Measurements from ENCODE around the gene TNS1. TPM values are rescaled to one million over a fixed set of nuclear protein-coding genes. Genes with fewer than 3 reads are reported as not detected.

Gene TNS1
- total and polyA plus RNA-seq, 2 experiments from 2014 or later = 81.6 to 99.3 TPM

- Histone ChIP-seq H3K27ac (peak overlapping the region; percentile 91), H3K9me3 (ENCODE audit: low read depth) (no peaks in the 10 kb centered on the region), H3K4me2 (ENCODE audit: unreplicated experiment) (peak overlapping the region; percentile 53), H3K9me2 (ENCODE audit: insufficient read depth) (no peaks in the 10 kb centered on the region), H3F3A (ENCODE audit: insufficient read depth) (peaks cover 46% of the 10 kb centered on the region), H3K36me3 (ENCODE audit: low read depth) (no peaks in the 10 kb centered on the region), H3K4me1 (ENCODE audit: insufficient read depth) (peaks cover 71% of the 10 kb centered on the region), H3K9ac (peak overlapping the region; percentile 51), H4K20me1 (ENCODE audit: insufficient read depth) (no peaks in the 10 kb centered on the region), H3K4me3 (no peak overlapping the region), H2AFZ (no peak overlapping the region), H3K27me3 (replicated peaks; ENCODE audit: insufficient read depth) (no peaks in the 10 kb centered on the region), H3K79me2 (ENCODE audit: insufficient read depth) (peaks cover 64% of the 10 kb centered on the region)
- peak; percentile 56 for DNase-seq
- WGBS, 2 experiments (ENCODE audit: low coverage in 1 of 2, low lambda C conversion rate in 2 of 2, missing lambda C conversion rate in 2 of 2) = 54 to 65% methylated on average over 4 of the region's 4 CpGs
- in situ Hi-C loops (cut with MboI) = no loop called here
- no peak for TF ChIP-seq EZH2 (IDR thresholded peaks at IDR 0.05; ENCODE audit: insufficient read depth, poor library complexity, severe bottlenecking)
- TF ChIP-seq EZH2phosphoT487 (IDR thresholded peaks at IDR 0.05; ENCODE audit: insufficient read depth, low read depth) = no peak
These were observed 2.2 kb upstream of the TNS1 start for GRCh38 chr2:218005028-218005427.

GRCh38 chr2:218003981-218004419, 1.2 kb upstream of the TNS1 start:
- H2AFZ ChIP-seq = no peak overlapping the region
- H3K79me2 ChIP-seq (ENCODE audit: insufficient read depth) = peaks cover 66% of the 10 kb centered on the region
- H3K9ac ChIP-seq = peak overlapping the region; percentile 94
- H4K20me1 ChIP-seq (ENCODE audit: insufficient read depth) = 0 out of 2 replicates have a peak, but pooled peaks cover 3% of the 10 kb centered on the region
- peaks cover 52% of the 10 kb centered on the region for H3F3A ChIP-seq (ENCODE audit: insufficient read depth)
- no peaks in the 10 kb centered on the region for H3K9me2 ChIP-seq (ENCODE audit: insufficient read depth)
- H3K4me1 ChIP-seq (ENCODE audit: insufficient read depth) = peaks cover 75% of the 10 kb centered on the region
- in situ Hi-C loops (cut with MboI) = no loop called here
- H3K36me3 ChIP-seq (ENCODE audit: low read depth) = no peaks in the 10 kb centered on the region
- no peak for TF ChIP-seq EZH2phosphoT487 (IDR thresholded peaks at IDR 0.05; ENCODE audit: insufficient read depth, low read depth)
- TF ChIP-seq EZH2 (IDR thresholded peaks at IDR 0.05; ENCODE audit: insufficient read depth, poor library complexity, severe bottlenecking) = no peak
- H3K4me3 ChIP-seq = peak overlapping the region; percentile 96
- no peaks in the 10 kb centered on the region for H3K9me3 ChIP-seq (ENCODE audit: low read depth)
- peak overlapping the region; percentile 91 for H3K27ac ChIP-seq
- peak; percentile 96 for DNase-seq
- H3K27me3 ChIP-seq (replicated peaks; ENCODE audit: insufficient read depth) = no peaks in the 10 kb centered on the region
- H3K4me2 ChIP-seq (ENCODE audit: unreplicated experiment) = peak overlapping the region; percentile 88
- 0 to 3% methylated on average over 5 to 6 of the region's 6 CpGs for WGBS, 2 experiments (ENCODE audit: low coverage in 1 of 2, low lambda C conversion rate in 2 of 2, missing lambda C conversion rate in 2 of 2)

- Histone ChIP-seq H2AFZ (peak overlapping the region; percentile 35), H3F3A (ENCODE audit: insufficient read depth) (peaks cover 48% of the 10 kb centered on the region), H4K20me1 (ENCODE audit: insufficient read depth) (0 out of 2 replicates have a peak, but pooled peaks cover 3% of the 10 kb centered on the region), H3K27ac (peak overlapping the region; percentile 91), H3K9me2 (ENCODE audit: insufficient read depth) (no peaks in the 10 kb centered on the region), H3K9ac (peak overlapping the region; percentile 94), H3K4me1 (ENCODE audit: insufficient read depth) (peaks cover 73% of the 10 kb centered on the region), H3K27me3 (replicated peaks; ENCODE audit: insufficient read depth) (no peaks in the 10 kb centered on the region), H3K4me3 (peak overlapping the region; percentile 96), H3K36me3 (ENCODE audit: low read depth) (no peaks in the 10 kb centered on the region), H3K9me3 (ENCODE audit: low read depth) (no peaks in the 10 kb centered on the region), H3K79me2 (ENCODE audit: insufficient read depth) (peaks cover 66% of the 10 kb centered on the region), H3K4me2 (ENCODE audit: unreplicated experiment) (peak overlapping the region; percentile 88)
- peak; percentile 81 for DNase-seq
- WGBS, 2 experiments (ENCODE audit: low coverage in 1 of 2, low lambda C conversion rate in 2 of 2, missing lambda C conversion rate in 2 of 2) = 2% methylated on average over 7 to 11 of the region's 11 CpGs
- in situ Hi-C loops (cut with MboI) = no loop called here
- TF ChIP-seq EZH2phosphoT487 (IDR thresholded peaks at IDR 0.05; ENCODE audit: insufficient read depth, low read depth) (no peak), EZH2 (IDR thresholded peaks at IDR 0.05; ENCODE audit: insufficient read depth, poor library complexity, severe bottlenecking) (no peak)
These were observed 618 bp upstream of the TNS1 start for GRCh38 chr2:218003281-218003944.

- H3K9me2 ChIP-seq (ENCODE audit: insufficient read depth) = no peaks in the 10 kb centered on the region
- no peaks in the 10 kb centered on the region for H3K36me3 ChIP-seq (ENCODE audit: low read depth)
- peak overlapping the region; percentile 96 for H3K4me3 ChIP-seq
- peak; percentile 57 for DNase-seq
- 0 to 2% methylated on average over 7 to 12 of the region's 12 CpGs for WGBS, 2 experiments (ENCODE audit: low coverage in 1 of 2, low lambda C conversion rate in 2 of 2, missing lambda C conversion rate in 2 of 2)
- TF ChIP-seq EZH2 (IDR thresholded peaks at IDR 0.05; ENCODE audit: insufficient read depth, poor library complexity, severe bottlenecking) = no peak
- H3K4me1 ChIP-seq (ENCODE audit: insufficient read depth) = peaks cover 76% of the 10 kb centered on the region
- H3K9ac ChIP-seq = peak overlapping the region; percentile 94
- 0 out of 2 replicates have a peak, but pooled peaks cover 3% of the 10 kb centered on the region for H4K20me1 ChIP-seq (ENCODE audit: insufficient read depth)
- H3F3A ChIP-seq (ENCODE audit: insufficient read depth) = peaks cover 55% of the 10 kb centered on the region
- no peaks in the 10 kb centered on the region for H3K27me3 ChIP-seq (replicated peaks; ENCODE audit: insufficient read depth)
- in situ Hi-C loops (cut with MboI) = no loop called here
- H3K79me2 ChIP-seq (ENCODE audit: insufficient read depth) = peaks cover 76% of the 10 kb centered on the region
- H3K4me2 ChIP-seq (ENCODE audit: unreplicated experiment) = peak overlapping the region; percentile 88
- no peaks in the 10 kb centered on the region for H3K9me3 ChIP-seq (ENCODE audit: low read depth)
- peak overlapping the region; percentile 91 for H3K27ac ChIP-seq
- peak overlapping the region; percentile 35; the same call in 1 of the 2 replicates for H2AFZ ChIP-seq
These were observed 501 bp downstream of the TNS1 start for GRCh38 chr2:218002143-218002844.

Data from GM23248 (cell line).